Measurements from ENCODE around the gene PDGFC.

PDGFC gene

DNA sequence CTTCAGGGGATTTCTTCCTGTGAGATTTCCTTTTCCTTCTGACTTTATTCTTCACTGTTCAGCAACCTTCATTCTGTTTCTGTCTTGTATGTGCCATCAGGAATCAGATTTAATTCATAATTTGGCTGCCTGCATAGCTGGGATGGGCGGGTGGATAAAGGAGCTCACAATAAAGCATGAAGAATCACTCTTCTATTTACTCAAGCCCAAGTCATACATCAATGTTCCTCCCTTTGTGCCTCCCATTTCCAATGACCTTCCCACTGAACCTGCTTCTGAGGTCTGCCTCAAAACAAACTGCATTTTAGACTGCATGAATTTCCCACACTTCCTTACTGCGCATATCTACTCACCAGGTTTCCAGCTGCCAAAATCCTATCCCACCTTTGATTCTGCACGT is 14.0 kb downstream of the PDGFC start:
- H3K4me3 ChIP-seq (ENCODE audit: low read depth, low read length), result no peak overlapping the region
- TF ChIP-seq, protein P1, sequence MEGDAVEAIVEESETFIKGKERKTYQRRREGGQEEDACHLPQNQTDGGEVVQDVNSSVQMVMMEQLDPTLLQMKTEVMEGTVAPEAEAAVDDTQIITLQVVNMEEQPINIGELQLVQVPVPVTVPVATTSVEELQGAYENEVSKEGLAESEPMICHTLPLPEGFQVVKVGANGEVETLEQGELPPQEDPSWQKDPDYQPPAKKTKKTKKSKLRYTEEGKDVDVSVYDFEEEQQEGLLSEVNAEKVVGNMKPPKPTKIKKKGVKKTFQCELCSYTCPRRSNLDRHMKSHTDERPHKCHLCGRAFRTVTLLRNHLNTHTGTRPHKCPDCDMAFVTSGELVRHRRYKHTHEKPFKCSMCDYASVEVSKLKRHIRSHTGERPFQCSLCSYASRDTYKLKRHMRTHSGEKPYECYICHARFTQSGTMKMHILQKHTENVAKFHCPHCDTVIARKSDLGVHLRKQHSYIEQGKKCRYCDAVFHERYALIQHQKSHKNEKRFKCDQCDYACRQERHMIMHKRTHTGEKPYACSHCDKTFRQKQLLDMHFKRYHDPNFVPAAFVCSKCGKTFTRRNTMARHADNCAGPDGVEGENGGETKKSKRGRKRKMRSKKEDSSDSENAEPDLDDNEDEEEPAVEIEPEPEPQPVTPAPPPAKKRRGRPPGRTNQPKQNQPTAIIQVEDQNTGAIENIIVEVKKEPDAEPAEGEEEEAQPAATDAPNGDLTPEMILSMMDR (IDR thresholded peaks at IDR 0.05; ENCODE audit: low read depth, low read length), result no peak

DNA sequence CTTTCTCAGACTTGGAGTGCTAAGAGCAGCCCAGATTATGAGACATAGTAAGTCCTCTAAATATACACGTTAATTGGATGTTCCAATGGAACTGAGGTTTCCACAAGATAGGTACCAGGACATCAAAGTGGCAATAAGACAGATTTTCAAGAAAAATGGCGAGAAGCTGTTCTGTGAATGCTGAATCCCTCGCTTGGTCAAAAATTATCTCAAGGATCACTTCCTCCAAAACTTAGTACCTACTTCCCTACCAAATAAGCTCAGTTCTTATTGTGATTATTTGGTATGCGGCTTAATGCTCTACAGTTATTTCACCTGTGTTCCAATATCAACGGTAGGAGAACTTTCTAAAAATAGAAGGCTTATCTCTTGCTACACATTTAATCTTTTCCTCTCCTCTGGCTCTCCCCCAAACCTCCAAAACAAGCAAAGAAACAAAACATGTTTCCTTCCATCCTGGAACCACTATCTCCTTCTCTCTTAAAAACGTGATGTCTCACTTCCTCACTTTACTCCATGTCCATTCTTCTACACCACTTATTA is 14.7 kb downstream of the PDGFC start:
- TF ChIP-seq, protein P1 (IDR thresholded peaks at IDR 0.05; ENCODE audit: low read depth, low read length), result no peak
- no peak overlapping the region for H3K4me3 ChIP-seq (ENCODE audit: low read depth, low read length)

DNA sequence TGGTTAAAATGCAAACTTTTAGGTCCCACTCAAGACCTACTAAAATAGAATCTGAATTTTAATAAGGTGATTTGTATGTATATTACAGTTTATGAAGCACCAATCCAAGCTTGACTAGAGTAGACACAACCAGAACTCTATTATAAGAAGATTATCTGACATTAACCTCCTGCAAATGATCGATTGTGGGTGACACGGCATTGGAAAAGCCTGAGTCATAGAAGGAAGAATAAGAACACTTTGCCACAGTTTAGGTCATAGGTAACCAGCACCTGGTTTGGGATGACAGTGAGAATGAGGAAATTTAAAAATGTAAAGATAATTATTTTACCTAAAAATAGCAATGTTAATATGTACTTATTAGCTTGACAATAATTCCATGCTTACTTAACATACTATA is 15.2 kb downstream of the PDGFC start:
- H3K4me3 ChIP-seq (ENCODE audit: low read depth, low read length), result no peak overlapping the region
- TF ChIP-seq, protein P1 (IDR thresholded peaks at IDR 0.05; ENCODE audit: low read depth, low read length), result no peak

DNA sequence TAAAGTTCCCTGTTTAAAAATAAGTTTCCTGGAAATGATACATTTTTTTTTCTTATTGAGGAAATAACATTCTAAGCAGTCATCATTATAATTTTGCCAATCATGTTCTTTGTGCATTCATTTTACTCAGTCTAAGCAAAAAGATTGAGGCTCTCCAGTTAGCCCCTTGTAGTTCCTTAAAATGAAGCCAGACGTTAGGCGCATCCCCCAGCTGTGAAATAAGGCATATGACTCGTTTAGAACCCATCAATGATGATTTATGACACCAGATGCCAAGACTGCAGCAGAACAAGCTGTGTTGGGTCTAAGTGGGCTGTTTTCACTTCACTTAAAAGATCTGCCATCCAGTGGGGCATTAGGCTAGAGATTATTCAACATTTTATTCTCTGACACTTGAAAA is 17.0 kb downstream of the PDGFC start:
- H3K4me3 ChIP-seq (ENCODE audit: low read depth, low read length), result no peak overlapping the region
- TF ChIP-seq, protein P1 (IDR thresholded peaks at IDR 0.05; ENCODE audit: low read depth, low read length), result no peak

DNA sequence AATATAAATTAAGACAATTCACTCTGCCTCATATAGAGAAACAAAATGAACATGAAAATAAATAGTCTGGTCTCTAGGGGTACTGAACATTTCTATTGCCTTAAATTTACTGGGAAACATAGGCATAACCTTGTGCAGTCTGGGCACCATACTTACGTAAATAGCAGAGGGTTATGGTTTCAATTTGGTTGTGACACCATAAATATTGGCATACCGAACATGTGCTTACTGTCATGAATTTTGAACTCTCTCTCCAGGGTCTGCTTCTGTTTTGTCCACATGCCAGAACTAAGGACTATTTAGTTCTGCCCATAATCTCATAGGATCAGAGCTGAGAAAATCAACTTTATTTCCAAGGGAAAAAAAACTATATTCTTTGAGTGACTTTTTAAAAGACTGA is 17.6 kb downstream of the PDGFC start:
- TF ChIP-seq, protein P1 (IDR thresholded peaks at IDR 0.05; ENCODE audit: low read depth, low read length), result no peak
- H3K4me3 ChIP-seq (ENCODE audit: low read depth, low read length), result no peak overlapping the region

DNA sequence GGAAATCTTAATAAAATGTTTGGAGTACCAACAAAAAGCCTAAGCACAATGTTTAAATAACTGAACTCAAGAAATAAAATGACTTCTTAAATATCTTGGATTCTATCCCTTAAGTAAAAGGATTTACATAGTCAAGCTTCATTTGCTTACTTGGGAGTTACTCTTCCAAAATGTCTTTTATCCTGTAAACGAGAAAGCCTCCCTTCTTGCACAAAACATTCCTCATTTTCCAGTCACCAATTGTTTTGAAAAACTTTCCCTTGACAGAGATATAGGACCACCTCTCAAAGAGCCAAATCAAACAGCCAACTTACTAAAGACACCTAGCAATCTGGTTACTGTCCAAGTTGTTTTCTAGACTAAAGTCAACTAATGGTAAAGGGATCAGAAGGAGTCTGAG is 18.6 kb downstream of the PDGFC start:
- no peak overlapping the region for H3K4me3 ChIP-seq (ENCODE audit: low read depth, low read length)
- TF ChIP-seq, protein P1 (IDR thresholded peaks at IDR 0.05; ENCODE audit: low read depth, low read length), result no peak

GRCh38 chr4:156952078-156952759 is 19.4 kb downstream of the PDGFC start:
- TF ChIP-seq, protein P1 (IDR thresholded peaks at IDR 0.05; ENCODE audit: low read depth, low read length), result no peak
- no peak overlapping the region for H3K4me3 ChIP-seq (ENCODE audit: low read depth, low read length)
